GM12878 (cell line): ENCODE data around the gene SHISA9. TPM values are rescaled to one million over a fixed set of nuclear protein-coding genes. Genes with fewer than 3 reads are reported as not detected.

Source experiments
- ATAC-seq: fragments of 200-7000 bp; cut with Tn5 transposase; 3 replicates; pipeline ENCODE4 v1.9.1; 2020; ENCODE audit warnings: mild to moderate bottlenecking, moderate library complexity
- BruUV-seq: library from RNA; stranded (reverse); fragments of 400-500 nt; replicated peaks from 2 replicates; lab custom pipeline; 2021; lab: Mats Ljungman, UMichigan
- CTCF ChIA-PET: fragments of 300-600 bp; sonication (Branson Sonifier 250); formaldehyde crosslinking; extraction: SDS; loops from one replicate; lab custom pipeline; 2021; ENCODE audit warnings: inconsistent platforms; lab: Yijun Ruan, JAX
- POLR2A ChIA-PET: fragments of 350-600 bp; formaldehyde crosslinking; extraction: SDS; loops from one replicate; lab custom pipeline; 2021; ENCODE audit warnings: inconsistent platforms; lab: Charles Lee
- RAD21 ChIA-PET: fragments of 300-600 bp; sonication (Branson Sonifier 250); formaldehyde crosslinking; loops from one replicate; lab custom pipeline; 2023; ENCODE audit warnings: antibody characterized with exemption; ENCODE audit not compliant: unreplicated experiment; lab: Charles Lee
- SMC1A ChIA-PET: fragments of 300-600 bp; sonication (Branson Sonifier 250); formaldehyde crosslinking; loops from one replicate; lab custom pipeline; 2023; ENCODE audit not compliant: unreplicated experiment, uncharacterized antibody; lab: Charles Lee
- DNase-seq: peaks from one replicate; pipeline ENCODE4 v3.0.0-alpha.2; 2011; ENCODE audit warnings: low read depth, low spot score
- FAIRE-seq: peaks from 3 replicates; lab custom pipeline; 2011; peaks lifted over from hg19 to GRCh38; lab: Jason Lieb, UNC
- H2AFZ ChIP-seq: 2 replicates; pipeline ENCODE4 v1.6.0; 2011; ENCODE audit warnings: low read depth, low read length, control low read depth; ENCODE audit not compliant: control insufficient read depth
- H3K27ac ChIP-seq: 2 replicates; pipeline ENCODE4 v1.5.1; 2011; ENCODE audit warnings: control low read depth; ENCODE audit not compliant: control insufficient read depth, insufficient read depth
- H3K27me3 ChIP-seq, 2 experiments: replicated peaks in 1 of 2; 2 replicates each; pipeline versions ENCODE4 v1.6.0 to v1.6.1; 2011; ENCODE audit warnings: low read length in 1 of 2; ENCODE audit not compliant: control insufficient read depth in 2 of 2, insufficient read depth in 2 of 2
- H3K36me3 ChIP-seq, 2 experiments: 2 replicates each; pipeline ENCODE4 v1.5.1; 2011; ENCODE audit warnings: low read length in 1 of 2; ENCODE audit not compliant: control insufficient read depth in 2 of 2, insufficient read depth in 2 of 2
- H3K4me1 ChIP-seq: 2 replicates; pipeline ENCODE4 v1.6.1; 2011; ENCODE audit warnings: mild to moderate bottlenecking, low read length, moderate library complexity, mixed read lengths; ENCODE audit not compliant: control insufficient read depth, insufficient read depth
- H3K4me2 ChIP-seq: 2 replicates; pipeline ENCODE4 v1.6.0; 2011; ENCODE audit warnings: control low read depth; ENCODE audit not compliant: control insufficient read depth, insufficient read depth
- H3K4me3 ChIP-seq: fragments of 200-600 bp; sonication (generic); 2 replicates; pipeline ENCODE4 v1.5.1; 2016
- H3K79me2 ChIP-seq: 2 replicates; pipeline ENCODE4 v1.6.0; 2011; ENCODE audit warnings: low read length; ENCODE audit not compliant: control insufficient read depth, insufficient read depth
- H3K9ac ChIP-seq: 2 replicates; pipeline ENCODE4 v1.8.0; 2011; ENCODE audit warnings: low read length, control low read depth, mixed read lengths; ENCODE audit not compliant: control insufficient read depth, insufficient read depth
- H3K9me3 ChIP-seq: replicated peaks from 3 replicates; pipeline ENCODE4 v1.5.1; 2011; ENCODE audit warnings: mild to moderate bottlenecking, low read length; ENCODE audit not compliant: control insufficient read depth, insufficient read depth
- H4K20me1 ChIP-seq: 2 replicates; pipeline ENCODE4 v1.6.0; 2011; ENCODE audit not compliant: control insufficient read depth, insufficient read depth
- CREM ChIP-seq: IDR thresholded peaks from 2 replicates; pipeline ENCODE4 v1.6.1; 2014; ENCODE audit warnings: antibody characterized with exemption, low read depth
- NFYA ChIP-seq: IDR thresholded peaks from 2 replicates; pipeline ENCODE4 v1.6.1; 2011; ENCODE audit warnings: low read depth, mild to moderate bottlenecking, low read length, improper control_type of control experiment, borderline replicate concordance
- NFYB ChIP-seq: IDR thresholded peaks from 2 replicates; pipeline ENCODE4 v1.6.1; 2011; ENCODE audit warnings: low read depth, mild to moderate bottlenecking, low read length, improper control_type of control experiment, moderate library complexity; ENCODE audit not compliant: insufficient read depth
- NR2C2 ChIP-seq: IDR thresholded peaks from 2 replicates; pipeline ENCODE4 v1.6.1; 2011; ENCODE audit warnings: borderline replicate concordance, low read depth; ENCODE audit not compliant: control insufficient read depth, insufficient read length
- RAD51 ChIP-seq: fragments of 450-650 bp; IDR thresholded peaks from 2 replicates; pipeline ENCODE4 v1.6.1; 2016; ENCODE audit warnings: moderate library complexity, mild to moderate bottlenecking, inconsistent platforms
- ZNF24 ChIP-seq: fragments of 450-650 bp; IDR thresholded peaks from 2 replicates; pipeline ENCODE4 v1.6.1; 2017; ENCODE audit warnings: antibody characterized with exemption, mild to moderate bottlenecking
- WGBS: methylation state at CpG from one replicate; pipeline ENCODE4 v1.1.6; 2016; ENCODE audit warnings: low lambda C conversion rate; ENCODE audit not compliant: insufficient replicate concordance, insufficient coverage; ENCODE audit errors: missing lambda C conversion rate; 5-methylcytosine and 5-hydroxymethylcytosine counted together
- in situ Hi-C: fragments of 300-500 bp; cut with MboI; formaldehyde crosslinking; loops from 9 replicates; pipeline ENCODE4 v1.14.3; 2018; ENCODE audit warnings: mixed read lengths
- intact Hi-C: fragments of 100-400 bp; cut with micrococcal nuclease; formaldehyde crosslinking; loops from one replicate; pipeline ENCODE4 v1.14.2; 2022; ENCODE audit not compliant: unreplicated experiment
- polyA plus RNA-seq, 11 experiments: library from polyadenylated mRNA; depleted of rRNA in 4 of 11; unstranded in 6 of 11; stranded (reverse) in 5 of 11; fragments of >200 nt; fragmentation: Nextera tagmentation in 4 of 11; fragmentation: Illumina TruSeq in 1 of 11; extraction: Ambion mirVana in 4 of 11; extraction: Trizol in 1 of 11; gene quantifications; 1 replicate in 1 of 11; 2 replicates in 10 of 11; pipeline versions ENCODE4 v1.2.1 to v1.2.3, GENCODE V29; 2011 to 2016; ENCODE audit warnings: inconsistent platforms in 2 of 11, missing spikeins in 2 of 11, low read depth in 1 of 11
- total RNA-seq, 4 experiments: library from RNA; depleted of rRNA in 3 of 4; stranded (reverse); fragments of >200 nt in 3 of 4; fragmentation: Illumina TruSeq in 1 of 4; extraction: Trizol in 1 of 4; gene quantifications; 2 replicates each; pipeline versions ENCODE4 v1.2.1 to v1.2.3, GENCODE V29; 2013 to 2021
- TF ChIP-seq, protein P1 (sequence below): fragments of 450-650 bp; conservative IDR thresholded peaks from 2 replicates; pipeline ENCODE4 v1.6.1; 2017; ENCODE audit warnings: mild to moderate bottlenecking, moderate library complexity
- TF ChIP-seq, protein P2 (sequence below): IDR thresholded peaks from 2 replicates; pipeline ENCODE4 v1.6.1; 2012; ENCODE audit warnings: low read depth, low read length, improper control_type of control experiment

Gene SHISA9
- total and polyA plus RNA-seq, 10 of the 15 experiments (the other 5 are each of a cell fraction or from before 2014, with no cell fraction given): 0.03 to 25.5 (median 0.07) TPM

DNA sequence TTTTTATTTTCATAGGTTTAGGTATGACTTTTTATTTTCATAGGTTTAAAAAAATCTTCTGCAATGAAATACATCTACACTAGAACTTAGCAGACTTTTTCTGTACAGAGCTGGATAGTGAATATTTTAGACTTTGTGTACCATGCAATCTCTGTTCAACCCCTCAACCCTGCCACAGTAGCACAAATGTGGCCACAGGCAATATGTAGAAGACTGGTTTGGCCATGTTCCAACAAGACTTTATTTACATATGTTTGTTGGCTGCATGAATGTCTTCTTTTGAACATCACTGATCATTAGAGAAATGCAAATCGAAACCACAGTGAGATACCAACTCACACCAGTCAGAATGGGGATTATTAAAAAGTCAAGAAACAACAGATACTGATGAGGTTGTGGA, 229.2 kb downstream of the SHISA9 start (continued):
- TF ChIP-seq, protein P1, sequence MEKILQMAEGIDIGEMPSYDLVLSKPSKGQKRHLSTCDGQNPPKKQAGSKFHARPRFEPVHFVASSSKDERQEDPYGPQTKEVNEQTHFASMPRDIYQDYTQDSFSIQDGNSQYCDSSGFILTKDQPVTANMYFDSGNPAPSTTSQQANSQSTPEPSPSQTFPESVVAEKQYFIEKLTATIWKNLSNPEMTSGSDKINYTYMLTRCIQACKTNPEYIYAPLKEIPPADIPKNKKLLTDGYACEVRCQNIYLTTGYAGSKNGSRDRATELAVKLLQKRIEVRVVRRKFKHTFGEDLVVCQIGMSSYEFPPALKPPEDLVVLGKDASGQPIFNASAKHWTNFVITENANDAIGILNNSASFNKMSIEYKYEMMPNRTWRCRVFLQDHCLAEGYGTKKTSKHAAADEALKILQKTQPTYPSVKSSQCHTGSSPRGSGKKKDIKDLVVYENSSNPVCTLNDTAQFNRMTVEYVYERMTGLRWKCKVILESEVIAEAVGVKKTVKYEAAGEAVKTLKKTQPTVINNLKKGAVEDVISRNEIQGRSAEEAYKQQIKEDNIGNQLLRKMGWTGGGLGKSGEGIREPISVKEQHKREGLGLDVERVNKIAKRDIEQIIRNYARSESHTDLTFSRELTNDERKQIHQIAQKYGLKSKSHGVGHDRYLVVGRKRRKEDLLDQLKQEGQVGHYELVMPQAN: no peak
- TF ChIP-seq, protein P2, sequence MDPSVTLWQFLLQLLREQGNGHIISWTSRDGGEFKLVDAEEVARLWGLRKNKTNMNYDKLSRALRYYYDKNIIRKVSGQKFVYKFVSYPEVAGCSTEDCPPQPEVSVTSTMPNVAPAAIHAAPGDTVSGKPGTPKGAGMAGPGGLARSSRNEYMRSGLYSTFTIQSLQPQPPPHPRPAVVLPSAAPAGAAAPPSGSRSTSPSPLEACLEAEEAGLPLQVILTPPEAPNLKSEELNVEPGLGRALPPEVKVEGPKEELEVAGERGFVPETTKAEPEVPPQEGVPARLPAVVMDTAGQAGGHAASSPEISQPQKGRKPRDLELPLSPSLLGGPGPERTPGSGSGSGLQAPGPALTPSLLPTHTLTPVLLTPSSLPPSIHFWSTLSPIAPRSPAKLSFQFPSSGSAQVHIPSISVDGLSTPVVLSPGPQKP: no peak
- TF ChIP-seq CREM (no peak), ZNF24 (no peak), NR2C2 (no peak)

GRCh38 chr16:13134836-13135235, 233.4 kb downstream of the SHISA9 start:
- Histone ChIP-seq H3K36me3 (no peaks in the 10 kb centered on the region), H3K4me2 (no peak overlapping the region), H3K27me3 (no peaks in the 10 kb centered on the region), H3K27ac (no peak overlapping the region), H4K20me1 (no peaks in the 10 kb centered on the region), H3K9me3 (no peaks in the 10 kb centered on the region; the same call in 2 of the 3 replicates), H3K4me3 (no peak overlapping the region), H3K79me2 (no peaks in the 10 kb centered on the region), H3K9ac (no peak overlapping the region), H3K4me1 (no peaks in the 10 kb centered on the region), H2AFZ (no peak overlapping the region)
- in situ Hi-C loops (no loop called here), intact Hi-C loops (no loop called here)
- ATAC-seq (no peak), FAIRE-seq (no peak), DNase-seq (no peak)
- TF ChIP-seq RAD51 (peak; percentile 62; the same call in 1 of the 2 replicates), NFYB (peak; percentile 66), NFYA (no peak)
- POLR2A ChIA-PET: interaction anchor here (1.3 kb wide), 1 partner anchor 15 kb away, joined by 3 read pairs; no protein-coding TSS in a partner anchor
- RAD21 ChIA-PET: interaction anchor here (0.8 kb wide), 1 partner anchor 20 kb away, joined by 3 read pairs; no protein-coding TSS in a partner anchor
- BruUV-seq: no TSS peak
- 25% methylated on average over 1 of the region's 1 CpG for WGBS
- SMC1A ChIA-PET: interaction anchor here (0.7 to 3.3 kb wide), 3 partner anchors 12 to 22 kb away, joined by 3 to 12 read pairs (median 4); no protein-coding TSS in a partner anchor
- CTCF ChIA-PET: interaction anchor here (1.0 kb wide), 1 partner anchor 11 kb away, joined by 4 read pairs; no protein-coding TSS in a partner anchor
